ENCODE measurements around the gene SEL1L2. TPM values are rescaled to one million over a fixed set of nuclear protein-coding genes. Genes with fewer than 3 reads are reported as not detected.

The SEL1L2 gene
- total RNA-seq, 1 experiment from 2014 or later = not detected

GRCh38 chr20:13814672-13815071 lies 175.7 kb downstream of the SEL1L2 start:
- Mint-ChIP-seq H3K36me3 (peaks cover 35% of the 10 kb centered on the region), H3K4me1 (no peaks in the 10 kb centered on the region), H3K27me3 (ENCODE audit: low read depth) (no peaks in the 10 kb centered on the region), H3K4me3 (no peak overlapping the region), H3K27ac (no peak overlapping the region), H3K9me3 (no peaks in the 10 kb centered on the region)
- CTCF ChIA-PET = no interaction called here
- DNase-seq (ENCODE audit: low spot score) (no peak), ATAC-seq (no peak)
- POLR2A ChIA-PET = no interaction called here
- TF ChIP-seq PRRX2 (CRISPR knock-in tag; IDR thresholded peaks at IDR 0.05) (no peak), ZNF396 (CRISPR knock-in tag; IDR thresholded peaks at IDR 0.05; ENCODE audit: borderline replicate concordance) (no peak), ZNF532 (CRISPR knock-in tag; IDR thresholded peaks at IDR 0.05; ENCODE audit: borderline replicate concordance) (no peak), NFATC4 (CRISPR knock-in tag; IDR thresholded peaks at IDR 0.05) (no peak), ZNF317 (CRISPR knock-in tag; IDR thresholded peaks at IDR 0.05; ENCODE audit: borderline replicate concordance, low read depth) (no peak), ZNF263 (CRISPR knock-in tag; IDR thresholded peaks at IDR 0.05; ENCODE audit: low read depth) (no peak)

- TF ChIP-seq ELF4 (CRISPR knock-in tag; IDR thresholded peaks at IDR 0.05; ENCODE audit: low read depth) = no peak
- no peak for TF ChIP-seq CTCF (IDR thresholded peaks at IDR 0.05)
- no peak for TF ChIP-seq OVOL2 (CRISPR knock-in tag; IDR thresholded peaks at IDR 0.05; ENCODE audit: borderline replicate concordance)
- CTCF ChIA-PET = no interaction called here
- no peaks in the 10 kb centered on the region for H3K9me3 Mint-ChIP-seq
Observed at GRCh38 chr20:13813910-13814309, 176.5 kb downstream of the SEL1L2 start.

GRCh38 chr20:13810446-13810845 lies 180.0 kb downstream of the SEL1L2 start:
- Mint-ChIP-seq H3K4me1 (no peaks in the 10 kb centered on the region), H3K27ac (no peak overlapping the region), H3K27me3 (ENCODE audit: low read depth) (no peaks in the 10 kb centered on the region), H3K4me3 (no peak overlapping the region), H3K36me3 (peaks cover 26% of the 10 kb centered on the region), H3K9me3 (no peaks in the 10 kb centered on the region)
- ChIA-PET CTCF (no interaction called here), POLR2A (no interaction called here)
- no peak for TF ChIP-seq ZNF425 (CRISPR knock-in tag; conservative IDR thresholded peaks at IDR 0.05)
- no peak for TF ChIP-seq ZNF219 (CRISPR knock-in tag; IDR thresholded peaks at IDR 0.05; ENCODE audit: borderline replicate concordance)
- TF ChIP-seq ZBTB43 (CRISPR knock-in tag; IDR thresholded peaks at IDR 0.05) = no peak
- TF ChIP-seq OVOL2 (CRISPR knock-in tag; IDR thresholded peaks at IDR 0.05; ENCODE audit: borderline replicate concordance) = no peak
- TF ChIP-seq NR2C2 (CRISPR knock-in tag; IDR thresholded peaks at IDR 0.05) = no peak
- no peak for TF ChIP-seq GABPB1 (CRISPR knock-in tag; IDR thresholded peaks at IDR 0.05)
- no peak for TF ChIP-seq ATF3 (CRISPR knock-in tag; conservative IDR thresholded peaks at IDR 0.05)
- TF ChIP-seq ZNF317 (CRISPR knock-in tag; IDR thresholded peaks at IDR 0.05; ENCODE audit: borderline replicate concordance, low read depth) = no peak
- no peak for TF ChIP-seq ZNF416 (CRISPR knock-in tag; IDR thresholded peaks at IDR 0.05)
- DNase-seq (ENCODE audit: low spot score) (no peak), ATAC-seq (no peak)

More at GRCh38 chr20:13813910-13814309, 176.5 kb downstream of the SEL1L2 start:
- Mint-ChIP-seq H3K36me3 (peaks cover 35% of the 10 kb centered on the region), H3K4me1 (no peaks in the 10 kb centered on the region), H3K27me3 (ENCODE audit: low read depth) (no peaks in the 10 kb centered on the region), H3K4me3 (no peak overlapping the region), H3K27ac (no peak overlapping the region)
- POLR2A ChIA-PET = no interaction called here
- DNase-seq (ENCODE audit: low spot score) (no peak), ATAC-seq (no peak)

Measured in WTC11 (cell line).